ENCODE data around the gene KMT2C. TPM values are rescaled to one million over a fixed set of nuclear protein-coding genes. Genes with fewer than 3 reads are reported as not detected.

KMT2C gene
- total and polyA plus RNA-seq, 2 of the 8 experiments (the other 6 are each of a cell fraction or from before 2014, with no cell fraction given) = 9.1 to 40.8 TPM

DNA sequence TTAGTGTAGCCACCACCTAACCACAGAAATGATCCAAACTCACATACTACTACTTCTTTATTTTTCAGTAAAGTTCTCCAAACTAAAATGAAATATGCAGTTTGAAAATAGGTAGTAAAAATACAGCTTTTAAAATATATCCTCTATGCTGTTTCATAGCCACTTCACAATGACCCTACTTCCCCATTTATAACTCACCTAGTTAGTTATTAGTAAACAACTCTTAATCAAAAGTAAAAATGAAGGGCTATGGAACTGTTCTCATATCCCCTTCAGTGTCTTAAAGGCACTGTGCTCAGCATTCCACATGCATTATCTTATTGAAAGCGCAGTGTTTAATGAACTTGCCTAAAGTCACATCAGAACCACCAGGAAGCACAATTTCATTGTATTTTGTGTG, 43.5 kb downstream of the KMT2C start:
- H3K9me3 ChIP-seq (ENCODE audit: insufficient read depth in 2 of 2, low read depth in 1 of 2, low read length in 1 of 2) = peaks cover 6 to 10% of the 10 kb centered on the region in 2 experiments; a peak in 3 of 4 replicates
- FAIRE-seq (no peak), DNase-seq (ENCODE audit: low read depth in 1 of 2, low spot score in 2 of 2) (no peak)
- no peak overlapping the region for H4K5ac ChIP-seq (ENCODE audit: insufficient read length, low read depth, low read length)
- H4K8ac ChIP-seq (ENCODE audit: extremely low read depth, insufficient read depth, low read length) = no peak overlapping the region
- H2BK20ac ChIP-seq (ENCODE audit: low read length) = no peak overlapping the region
- H3K9ac ChIP-seq (replicated peaks in 1 of 4; ENCODE audit: extremely low read depth in 1 of 4, low read depth in 3 of 4, low read length in 3 of 4) = no peak overlapping the region
- no peak overlapping the region for H4K91ac ChIP-seq (replicated peaks; ENCODE audit: insufficient read length, low read length)
- no peak overlapping the region for H3K56ac ChIP-seq (replicated peaks; ENCODE audit: insufficient read length, low read depth, low read length)
- ChIA-PET POLR2A (ENCODE audit: partially characterized antibody) (interaction anchor here (0.9 to 1.4 kb wide), 2 partner anchors 12 to 16 kb away, joined by 3 to 4 read pairs; no protein-coding TSS in a partner anchor), CTCF (ENCODE audit: partially characterized antibody) (interaction anchor here (1.1 to 1.5 kb wide), 4 partner anchors 17 to 268 kb away, joined by 3 read pairs; no protein-coding TSS in a partner anchor)
- no peak overlapping the region for H2BK5ac ChIP-seq (ENCODE audit: low read depth, low read length)
- H2BK12ac ChIP-seq (ENCODE audit: low read depth, low read length) = no peak overlapping the region
- H2BK120ac ChIP-seq (replicated peaks; ENCODE audit: low read depth, low read length) = no peak overlapping the region
- no peak overlapping the region for H3K27ac ChIP-seq (ENCODE audit: low read depth, low read length)
- H2AFZ ChIP-seq (ENCODE audit: low read length) = no peak overlapping the region
- no peak overlapping the region for H2AK5ac ChIP-seq (ENCODE audit: low read depth, low read length)
- H2BK15ac ChIP-seq (ENCODE audit: low read length) = no peak overlapping the region
- H3K79me1 ChIP-seq (ENCODE audit: low read depth, low read length) = peaks cover 3% of the 10 kb centered on the region; the same call in 1 of the 2 replicates
- H3K79me2 ChIP-seq (ENCODE audit: control insufficient read depth in 1 of 2, insufficient read depth in 2 of 2, low read length in 2 of 2) = peaks cover 3 to 86% of the 10 kb centered on the region in 2 experiments; a peak in 2 of 4 replicates
- H3K23ac ChIP-seq (ENCODE audit: insufficient read length) = no peak overlapping the region
- 80% methylated on average over 1 of the region's 1 CpG; no CpG with 5 or more reads in 1 of the 2 experiments for WGBS, 2 experiments (ENCODE audit: extremely low coverage in 1 of 2, insufficient coverage in 1 of 2, insufficient read length in 1 of 2, insufficient replicate concordance in 2 of 2, low coverage in 1 of 2, low lambda C conversion rate in 2 of 2, missing lambda C conversion rate in 1 of 2)
- no peaks in the 10 kb centered on the region for H3K36me3 ChIP-seq (ENCODE audit: control insufficient read depth in 2 of 4, insufficient read depth in 4 of 4, low read length in 3 of 4)
- no peak overlapping the region for H3K14ac ChIP-seq (ENCODE audit: insufficient read length)
- H4K20me1 ChIP-seq (replicated peaks in 1 of 2; ENCODE audit: control insufficient read depth in 1 of 2, insufficient read depth in 2 of 2, low read length in 2 of 2) = peaks cover 0 to 3% of the 10 kb centered on the region in 2 experiments
- no peak overlapping the region for H3K4me2 ChIP-seq (ENCODE audit: insufficient read depth in 1 of 2, low read depth in 2 of 2, low read length in 2 of 2)
- no peak overlapping the region for H3K18ac ChIP-seq (ENCODE audit: extremely low read depth, low read length)
- H3K4me1 ChIP-seq (replicated peaks in 1 of 4; ENCODE audit: control insufficient read depth in 3 of 4, insufficient read depth in 4 of 4, low read length in 3 of 4) = no peaks in the 10 kb centered on the region
- H3K4ac ChIP-seq (replicated peaks; ENCODE audit: insufficient read length, low read depth, low read length) = no peak overlapping the region
- H3K4me3 ChIP-seq (ENCODE audit: extremely low read depth in 1 of 4, insufficient read depth in 2 of 4, low read depth in 3 of 4, low read length in 4 of 4) = no peak overlapping the region
- no peaks in the 10 kb centered on the region for H3K27me3 ChIP-seq (replicated peaks in 1 of 4; ENCODE audit: control insufficient read depth in 3 of 4, extremely low read depth in 1 of 4, insufficient read depth in 3 of 4, low read length in 3 of 4)
- H3K23me2 ChIP-seq (ENCODE audit: low read depth, low read length) = no peaks in the 10 kb centered on the region
- no peak for TF ChIP-seq NRF1 (IDR thresholded peaks at IDR 0.05; ENCODE audit: low read depth, low read length)
- no peak for TF ChIP-seq CEBPB (IDR thresholded peaks at IDR 0.05; ENCODE audit: low read depth, low read length)
- no peak for TF ChIP-seq RBBP5 (IDR thresholded peaks at IDR 0.05; ENCODE audit: borderline replicate concordance, low read depth, low read length)
- TF ChIP-seq CREB1 (IDR thresholded peaks at IDR 0.05) = no peak
- TF ChIP-seq NANOG (IDR thresholded peaks at IDR 0.05; ENCODE audit: insufficient read depth, low read depth, low read length, poor library complexity, severe bottlenecking) = no peak
- TF ChIP-seq JUND (IDR thresholded peaks at IDR 0.05; ENCODE audit: low read length) = no peak
- no peak for TF ChIP-seq POU5F1 (IDR thresholded peaks at IDR 0.05; ENCODE audit: low read depth, low read length)
- no peak for TF ChIP-seq CBX8 (IDR thresholded peaks at IDR 0.05; ENCODE audit: borderline replicate concordance, low read depth, low read length)
- TF ChIP-seq, protein P1, sequence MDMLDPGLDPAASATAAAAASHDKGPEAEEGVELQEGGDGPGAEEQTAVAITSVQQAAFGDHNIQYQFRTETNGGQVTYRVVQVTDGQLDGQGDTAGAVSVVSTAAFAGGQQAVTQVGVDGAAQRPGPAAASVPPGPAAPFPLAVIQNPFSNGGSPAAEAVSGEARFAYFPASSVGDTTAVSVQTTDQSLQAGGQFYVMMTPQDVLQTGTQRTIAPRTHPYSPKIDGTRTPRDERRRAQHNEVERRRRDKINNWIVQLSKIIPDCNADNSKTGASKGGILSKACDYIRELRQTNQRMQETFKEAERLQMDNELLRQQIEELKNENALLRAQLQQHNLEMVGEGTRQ (IDR thresholded peaks at IDR 0.05; ENCODE audit: low read length) = no peak
- no peak for TF ChIP-seq RNF2 (IDR thresholded peaks at IDR 0.05; ENCODE audit: borderline replicate concordance, low read depth, low read length, missing control alignments, poor library complexity, severe bottlenecking)
- no peak for TF ChIP-seq KDM4A (IDR thresholded peaks at IDR 0.05; ENCODE audit: low read depth, low read length, severe bottlenecking)
- TF ChIP-seq, protein P2, sequence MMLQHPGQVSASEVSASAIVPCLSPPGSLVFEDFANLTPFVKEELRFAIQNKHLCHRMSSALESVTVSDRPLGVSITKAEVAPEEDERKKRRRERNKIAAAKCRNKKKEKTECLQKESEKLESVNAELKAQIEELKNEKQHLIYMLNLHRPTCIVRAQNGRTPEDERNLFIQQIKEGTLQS (IDR thresholded peaks at IDR 0.05; ENCODE audit: insufficient read depth, low read depth, low read length) = no peak

All from H1 (cell line).